HFFc6 (cell line): Measurements from ENCODE around the gene ALG9. TPM values are rescaled to one million over a fixed set of nuclear protein-coding genes. Genes with fewer than 3 reads are reported as not detected.
A peak's percentile ranks its signal among the peaks of the same experiment; 100 is the strongest.

ENCODE experiments used
- DNase-seq: peaks from one replicate; pipeline ENCODE4 v3.0.0-alpha.2; 2018
- H3K27ac Mint-ChIP-seq: 2 replicates; pipeline ENCODE4 v1.8.0; 2020; ENCODE audit warnings: mild to moderate bottlenecking, mixed read lengths
- H3K27me3 Mint-ChIP-seq: 2 replicates; pipeline ENCODE4 v1.8.0; 2021; ENCODE audit warnings: mild to moderate bottlenecking, moderate library complexity, mixed read lengths; ENCODE audit not compliant: insufficient read depth
- H3K36me3 Mint-ChIP-seq: 2 replicates; pipeline ENCODE4 v1.8.0; 2021; ENCODE audit warnings: low read depth, mixed read lengths
- H3K4me1 Mint-ChIP-seq: 2 replicates; pipeline ENCODE4 v1.8.0; 2020; ENCODE audit warnings: low read depth, mixed read lengths
- H3K4me3 Mint-ChIP-seq: 2 replicates; pipeline ENCODE4 v1.8.0; 2020; ENCODE audit warnings: mild to moderate bottlenecking, moderate library complexity, mixed read lengths
- H3K9me3 Mint-ChIP-seq: 2 replicates; pipeline ENCODE4 v1.8.0; 2020; ENCODE audit warnings: mild to moderate bottlenecking, mixed read lengths
- CTCF ChIP-seq: fragments of 200-600 bp; sonication (generic); IDR thresholded peaks from 2 replicates; pipeline ENCODE4 v1.5.0; 2021; ENCODE audit warnings: antibody characterized with exemption, mild to moderate bottlenecking
- total RNA-seq, 6 experiments: library from RNA; stranded (reverse); fragmentation: NEBNext Ultra II Directional; extraction: Animal tissue kit (Norgen Biotek cat#: 25700); gene quantifications; 2 replicates in 1 of 6; 3 replicates in 5 of 6; pipeline ENCODE4 v1.2.3, GENCODE V29; 2021

Gene ALG9
- total RNA-seq, 6 experiments from 2014 or later: 31.1 to 44.2 (median 36.5) TPM

DNA sequence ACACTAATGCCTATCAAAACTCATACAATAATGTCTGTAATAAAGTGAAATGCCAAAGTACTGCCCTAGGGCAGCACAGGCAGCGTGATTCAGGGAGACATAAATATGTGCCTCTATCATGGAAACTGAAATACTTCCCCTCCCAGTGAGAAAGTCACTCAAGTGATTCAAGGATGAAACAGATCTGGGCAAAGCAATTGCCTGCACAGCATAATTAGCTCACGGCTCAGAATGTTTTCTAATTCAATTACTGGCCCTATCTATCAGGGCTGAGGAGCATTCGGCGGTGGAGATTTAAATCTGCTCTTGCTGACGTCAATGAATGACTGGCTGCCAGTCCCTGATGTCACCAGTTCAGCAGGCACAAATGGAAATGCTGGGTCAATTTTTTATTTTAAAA lies 77.5 kb downstream of the ALG9 start:
- peak; percentile 99 for DNase-seq
- Mint-ChIP-seq H3K27ac (peak overlapping the region; percentile 86), H3K4me1 (peaks cover 68% of the 10 kb centered on the region), H3K36me3 (peaks cover 32% of the 10 kb centered on the region), H3K27me3 (no peaks in the 10 kb centered on the region; the same call in 1 of the 2 replicates), H3K4me3 (peak overlapping the region; percentile 61), H3K9me3 (peaks cover 5% of the 10 kb centered on the region)
- TF ChIP-seq CTCF: no peak

DNA sequence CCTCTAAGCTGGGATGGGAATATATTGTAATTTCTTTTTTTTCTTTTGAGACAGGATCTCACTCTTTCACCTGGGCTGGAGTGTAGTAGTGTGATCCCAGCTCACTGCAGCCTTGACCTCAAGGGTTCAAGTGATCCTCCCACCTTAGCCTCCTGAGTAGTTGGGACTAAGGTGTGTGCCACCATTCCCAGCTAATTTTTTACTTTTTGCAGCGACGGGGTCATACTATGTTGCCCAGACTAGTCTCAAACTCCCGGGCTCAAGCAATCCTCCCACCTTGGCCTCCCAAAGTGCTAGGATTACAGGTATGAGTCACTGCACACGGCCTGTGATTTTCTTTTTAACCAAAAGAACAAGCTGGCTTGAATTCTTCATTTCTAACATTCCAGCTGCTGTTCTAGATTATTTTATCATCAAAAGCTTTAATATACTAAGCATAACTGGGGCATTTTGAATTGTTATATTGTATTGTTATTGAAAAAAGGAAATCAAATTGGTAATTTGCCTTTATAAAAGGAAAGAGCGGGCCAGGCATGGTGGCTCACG lies 78.4 kb downstream of the ALG9 start:
- peaks cover 5% of the 10 kb centered on the region for H3K9me3 Mint-ChIP-seq
- H3K4me3 Mint-ChIP-seq: peak overlapping the region; percentile 61
- peak overlapping the region; percentile 86 for H3K27ac Mint-ChIP-seq
- no peak for TF ChIP-seq CTCF
- H3K27me3 Mint-ChIP-seq: no peaks in the 10 kb centered on the region; the same call in 1 of the 2 replicates
- DNase-seq: no peak
- H3K36me3 Mint-ChIP-seq: peaks cover 25% of the 10 kb centered on the region
- peaks cover 59% of the 10 kb centered on the region for H3K4me1 Mint-ChIP-seq

GRCh38 chr11:111792314-111792713 lies 79.1 kb downstream of the ALG9 start:
- Mint-ChIP-seq H3K27me3 (no peaks in the 10 kb centered on the region; the same call in 1 of the 2 replicates), H3K9me3 (peaks cover 5% of the 10 kb centered on the region; the same call in 1 of the 2 replicates), H3K4me3 (no peak overlapping the region), H3K27ac (peak overlapping the region; percentile 86), H3K36me3 (peaks cover 18% of the 10 kb centered on the region), H3K4me1 (peaks cover 52% of the 10 kb centered on the region)
- no peak for TF ChIP-seq CTCF
- no peak for DNase-seq

DNA sequence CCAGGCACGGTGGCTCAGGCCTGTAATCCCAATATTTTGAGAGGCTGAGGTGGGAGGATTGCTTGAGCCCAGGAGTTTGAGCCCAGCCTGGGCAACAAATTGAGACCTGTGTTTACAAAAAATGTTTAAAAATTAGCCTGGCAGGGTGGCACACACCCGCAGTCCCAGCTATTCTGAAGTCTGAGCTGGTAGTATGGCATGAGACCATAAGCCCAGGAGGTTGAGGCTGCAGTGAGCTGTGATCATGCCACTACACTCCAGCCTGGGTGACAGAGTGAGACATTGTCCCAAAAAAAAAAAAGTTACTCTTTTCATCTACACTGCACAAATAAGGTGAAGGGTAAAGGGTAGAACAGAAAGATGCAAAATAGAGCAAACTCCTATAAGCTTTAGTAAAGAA lies 82.9 kb downstream of the ALG9 start:
- H3K36me3 Mint-ChIP-seq: no peaks in the 10 kb centered on the region
- no peak overlapping the region for H3K27ac Mint-ChIP-seq
- TF ChIP-seq CTCF: no peak
- DNase-seq: no peak
- H3K4me3 Mint-ChIP-seq: no peak overlapping the region
- no peaks in the 10 kb centered on the region for H3K9me3 Mint-ChIP-seq
- H3K27me3 Mint-ChIP-seq: no peaks in the 10 kb centered on the region
- peaks cover 14% of the 10 kb centered on the region for H3K4me1 Mint-ChIP-seq

GRCh38 chr11:111788051-111788450 lies 83.3 kb downstream of the ALG9 start:
- Mint-ChIP-seq H3K36me3 (no peaks in the 10 kb centered on the region), H3K4me3 (no peak overlapping the region), H3K27ac (no peak overlapping the region), H3K27me3 (no peaks in the 10 kb centered on the region), H3K4me1 (peaks cover 9% of the 10 kb centered on the region), H3K9me3 (no peaks in the 10 kb centered on the region)
- no peak for DNase-seq
- TF ChIP-seq CTCF: no peak
